Superior temporal gyrus (tissue), 1 donor: ENCODE results near the gene GPX7.

Experiments
- DNase-seq: peaks from one replicate; pipeline ENCODE4 v3.0.0-alpha.2; 2016; ENCODE audit errors: extremely low spot score

Gene GPX7

GRCh38 chr1:52588027-52588426 is 14.1 kb upstream of the GPX7 start:
- DNase-seq: no peak

- DNase-seq: no peak
Measured at GRCh38 chr1:52588535-52588934, 13.6 kb upstream of the GPX7 start.

GRCh38 chr1:52590266-52590665 is 11.9 kb upstream of the GPX7 start:
- DNase-seq: no peak

GRCh38 chr1:52592637-52593323 is 9.4 kb upstream of the GPX7 start:
- DNase-seq: no peak

GRCh38 chr1:52593495-52593894 is 8.7 kb upstream of the GPX7 start:
- DNase-seq: no peak

- no peak for DNase-seq
Measured at GRCh38 chr1:52595061-52595460, 7.1 kb upstream of the GPX7 start.

GRCh38 chr1:52597912-52598311 is 4.3 kb upstream of the GPX7 start:
- no peak for DNase-seq

- DNase-seq: no peak
Measured at GRCh38 chr1:52598729-52599128, 3.4 kb upstream of the GPX7 start.

GRCh38 chr1:52599236-52599635 is 2.9 kb upstream of the GPX7 start:
- DNase-seq: no peak

GRCh38 chr1:52600533-52601179 is 1.5 kb upstream of the GPX7 start:
- DNase-seq: no peak

- no peak for DNase-seq
Measured at GRCh38 chr1:52601519-52601918, 652 bp upstream of the GPX7 start.

GRCh38 chr1:52602856-52603600 is 857 bp downstream of the GPX7 start:
- DNase-seq: peak; percentile 18

- DNase-seq: no peak
Measured at GRCh38 chr1:52603630-52604029, 1.5 kb downstream of the GPX7 start.

- peak; percentile 14 for DNase-seq
Measured at GRCh38 chr1:52604063-52604770, 2.0 kb downstream of the GPX7 start.

- no peak for DNase-seq
Measured at GRCh38 chr1:52613636-52614373, 11.6 kb downstream of the GPX7 start.

GRCh38 chr1:52614671-52615070 is 12.5 kb downstream of the GPX7 start:
- no peak for DNase-seq

GRCh38 chr1:52615489-52616042 is 13.4 kb downstream of the GPX7 start:
- DNase-seq: no peak

GRCh38 chr1:52621950-52622349 is 19.8 kb downstream of the GPX7 start:
- no peak for DNase-seq

- DNase-seq: no peak
Measured at GRCh38 chr1:52623812-52624211, 21.6 kb downstream of the GPX7 start.

GRCh38 chr1:52627028-52627427 is 24.9 kb downstream of the GPX7 start:
- no peak for DNase-seq

GRCh38 chr1:52628614-52629324 is 26.6 kb downstream of the GPX7 start:
- DNase-seq: no peak
